Posterior cingulate gyrus (tissue), 11 donors: ENCODE measurements around the gene NTM.
"Not testable (repeated sequence)": the region's sequence is repeated elsewhere in the genome, so short reads cannot be mapped to it uniquely, and the experiment has no call there.

Experiments
- DNase-seq, 10 donors: peaks; one replicate each; pipeline versions ENCODE4 v3.0.0 to v3.0.0-alpha.2; 2020 to 2021; ENCODE audit warnings: mixed read lengths in 3 of 10
- intact Hi-C: fragments of 100-400 bp; cut with DNase I; formaldehyde crosslinking; loops from one replicate; pipeline ENCODE4 v1.15.1; 2023

Gene NTM

GRCh38 chr11:131413217-131413616 lies 42.8 kb downstream of the NTM start:
- intact Hi-C loops, result no loop called here
- DNase-seq, result no peak

- DNase-seq, result no peak
- intact Hi-C loops, result no loop called here
These were observed 47.8 kb downstream of the NTM start for GRCh38 chr11:131418189-131418588.

- no peak for DNase-seq
- intact Hi-C loops, result no loop called here
These were observed 50.8 kb downstream of the NTM start for GRCh38 chr11:131421066-131421855.

GRCh38 chr11:131422029-131422428 lies 51.6 kb downstream of the NTM start:
- intact Hi-C loops, result no loop called here
- no peak for DNase-seq

- no peak for DNase-seq
- intact Hi-C loops, result no loop called here
These were observed 52.1 kb downstream of the NTM start for GRCh38 chr11:131422496-131422895.

- intact Hi-C loops, result no loop called here
- DNase-seq, result no peak
These were observed 53.3 kb downstream of the NTM start for GRCh38 chr11:131423688-131424087.

GRCh38 chr11:131424257-131424876 lies 54.0 kb downstream of the NTM start:
- DNase-seq, intact Hi-C loops: not testable (repeated sequence)

- intact Hi-C loops, result no loop called here
- DNase-seq, result no peak
These were observed 54.9 kb downstream of the NTM start for GRCh38 chr11:131425285-131425684.

- DNase-seq, result no peak
- intact Hi-C loops, result no loop called here
These were observed 58.4 kb downstream of the NTM start for GRCh38 chr11:131428853-131429252.

- peak in 1 of 10 donors; percentile 74 for DNase-seq
- intact Hi-C loops, result no loop called here
These were observed 60.2 kb downstream of the NTM start for GRCh38 chr11:131430473-131431208.

- DNase-seq, result no peak
- intact Hi-C loops, result no loop called here
These were observed 70.8 kb downstream of the NTM start for GRCh38 chr11:131441051-131441810.

- intact Hi-C loops, result no loop called here
- DNase-seq, result no peak
These were observed 76.3 kb downstream of the NTM start for GRCh38 chr11:131446590-131447275.

GRCh38 chr11:131447277-131447815 lies 76.9 kb downstream of the NTM start:
- no peak for DNase-seq
- intact Hi-C loops, result no loop called here

GRCh38 chr11:131447898-131448297 lies 77.5 kb downstream of the NTM start:
- no peak for DNase-seq
- intact Hi-C loops, result no loop called here

GRCh38 chr11:131449036-131450019 lies 78.9 kb downstream of the NTM start:
- intact Hi-C loops, result no loop called here
- peak in 2 of 10 donors; percentile 19 to 72 for DNase-seq

GRCh38 chr11:131454490-131454889 lies 84.1 kb downstream of the NTM start:
- intact Hi-C loops, result no loop called here
- DNase-seq, result no peak

- intact Hi-C loops, result no loop called here
- no peak for DNase-seq
These were observed 84.6 kb downstream of the NTM start for GRCh38 chr11:131454989-131455388.

- no peak for DNase-seq
- intact Hi-C loops, result no loop called here
These were observed 85.7 kb downstream of the NTM start for GRCh38 chr11:131455843-131456704.
